COLO668 (cell line): ENCODE data around the gene RPLP1.
A peak's percentile ranks its signal among the peaks of the same experiment; 100 is the strongest.
"Not testable (repeated sequence)": the region's sequence is repeated elsewhere in the genome, so short reads cannot be mapped to it uniquely, and the experiment has no call there.

ENCODE experiments used
- DNase-seq: peaks from one replicate; lab custom pipeline; 2025; ENCODE audit not compliant: unreplicated experiment; lab: John Stamatoyannopoulos, UW

The RPLP1 gene

GRCh38 chr15:69436951-69437350 lies 15.7 kb upstream of the RPLP1 start:
- DNase-seq: no peak

DNA sequence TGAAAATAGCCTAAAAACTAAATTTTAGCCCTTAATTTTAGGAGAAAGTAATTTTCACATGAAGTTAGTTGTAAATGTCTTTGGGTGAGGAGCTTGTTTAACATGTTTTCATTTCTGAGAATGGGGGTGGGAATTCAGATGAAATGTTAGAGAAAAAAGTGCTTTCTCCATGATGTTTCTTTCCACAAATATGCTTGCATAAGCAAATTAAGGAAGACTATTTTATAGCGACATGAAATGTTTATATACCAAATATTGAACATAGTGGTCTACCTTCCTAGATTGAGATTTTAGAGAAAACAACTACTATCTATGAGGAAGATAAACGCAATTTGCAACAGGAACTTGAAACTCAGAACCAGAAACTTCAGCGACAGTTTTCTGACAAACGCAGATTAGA lies 13.0 kb upstream of the RPLP1 start:
- no peak for DNase-seq

DNA sequence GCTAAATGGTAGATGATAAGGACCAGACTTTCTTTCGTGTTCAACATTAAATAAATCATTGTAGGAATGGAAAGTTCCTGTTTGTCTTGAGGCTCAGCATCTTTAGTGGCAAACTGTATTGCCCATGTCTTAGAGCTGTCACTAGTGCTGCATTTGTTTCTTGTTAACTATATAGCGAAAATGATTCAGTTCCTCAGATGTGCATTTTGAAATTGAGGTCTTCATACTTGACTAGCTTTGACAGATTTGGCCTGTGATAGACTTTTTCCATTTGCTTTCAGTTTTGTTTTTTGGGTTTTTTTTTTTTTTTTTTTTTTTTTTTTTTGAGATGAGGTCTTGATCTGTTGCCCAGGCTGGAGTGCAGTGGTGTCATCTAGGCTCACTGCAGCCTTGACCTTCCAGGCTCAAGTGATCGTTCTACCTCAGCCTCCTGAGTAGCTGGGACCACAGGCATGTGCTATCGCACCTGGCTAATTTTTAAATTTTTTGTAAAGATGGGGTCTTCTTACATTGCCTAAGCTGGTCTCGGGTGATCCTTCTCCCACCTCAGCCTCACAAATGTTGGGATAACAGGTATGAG lies 9.5 kb upstream of the RPLP1 start:
- no peak for DNase-seq

DNA sequence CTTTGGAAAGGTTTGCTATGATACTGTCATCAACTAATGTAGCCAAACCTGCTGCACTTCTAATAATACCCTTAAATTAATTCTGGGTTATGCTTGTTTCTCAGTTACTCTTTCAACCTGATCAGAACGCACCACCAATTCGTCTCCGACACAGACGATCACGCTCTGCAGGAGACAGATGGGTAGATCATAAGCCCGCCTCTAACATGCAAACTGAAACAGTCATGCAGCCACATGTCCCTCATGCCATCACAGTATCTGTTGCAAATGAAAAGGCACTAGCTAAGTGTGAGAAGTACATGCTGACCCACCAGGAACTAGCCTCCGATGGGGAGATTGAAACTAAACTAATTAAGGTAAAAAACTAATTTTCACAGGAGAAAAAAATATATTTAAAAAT lies 7.9 kb upstream of the RPLP1 start:
- DNase-seq: no peak

GRCh38 chr15:69446953-69447352 lies 5.7 kb upstream of the RPLP1 start:
- DNase-seq: no peak

DNA sequence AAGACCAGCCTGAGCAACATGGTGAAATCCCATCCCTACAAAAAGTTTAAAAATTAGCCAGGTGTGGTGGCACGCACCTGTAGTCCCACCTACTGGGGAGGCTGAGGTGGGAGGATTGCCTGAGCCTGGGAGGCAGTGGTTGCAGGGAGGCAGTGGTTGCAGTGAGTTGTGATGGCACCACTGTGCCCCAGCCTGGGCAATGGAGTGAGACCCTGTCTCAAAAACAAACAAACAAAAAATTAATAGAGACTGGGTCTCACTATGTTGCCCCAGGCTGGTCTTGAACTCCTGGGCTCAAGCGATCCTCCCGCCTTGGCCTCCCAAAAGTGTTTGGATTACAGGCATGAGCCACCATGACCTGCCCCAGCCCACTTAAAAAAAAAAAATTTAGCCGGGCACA lies 2.4 kb upstream of the RPLP1 start:
- not testable (repeated sequence) for DNase-seq

DNA sequence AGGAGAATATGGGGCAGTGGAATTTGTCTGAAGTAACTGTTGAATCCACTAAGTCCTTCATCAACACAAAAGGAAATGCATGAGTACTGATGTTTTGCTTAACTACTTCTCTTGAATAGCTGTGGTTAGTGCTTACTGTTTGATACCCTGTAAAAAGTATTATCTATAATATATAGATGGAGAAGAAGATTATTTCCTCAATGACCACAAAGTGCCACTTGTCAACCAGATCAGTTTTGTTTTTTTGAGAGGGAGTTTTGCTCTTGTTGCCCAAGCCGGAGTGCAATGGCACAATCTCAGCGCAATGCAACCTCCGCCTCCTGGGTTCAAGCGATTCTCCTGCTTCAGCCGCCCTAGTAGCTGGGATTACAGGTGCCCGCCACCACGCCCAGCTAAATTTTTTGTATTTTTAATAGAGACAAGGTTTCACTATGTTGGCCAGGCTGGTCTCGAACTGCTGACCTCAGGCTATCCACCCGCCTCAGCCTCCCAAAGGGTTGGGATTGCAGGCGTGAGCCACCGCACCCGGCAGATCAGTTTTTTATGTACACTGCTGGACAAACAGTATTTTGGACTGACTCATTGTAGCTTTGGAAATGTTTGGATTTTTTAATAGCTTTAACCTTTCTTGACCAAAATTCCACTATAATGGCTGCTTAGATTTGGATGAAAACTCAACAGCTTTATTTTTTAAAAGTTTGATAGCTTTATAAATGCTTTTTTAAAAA lies 1.5 kb upstream of the RPLP1 start:
- DNase-seq: no peak

DNA sequence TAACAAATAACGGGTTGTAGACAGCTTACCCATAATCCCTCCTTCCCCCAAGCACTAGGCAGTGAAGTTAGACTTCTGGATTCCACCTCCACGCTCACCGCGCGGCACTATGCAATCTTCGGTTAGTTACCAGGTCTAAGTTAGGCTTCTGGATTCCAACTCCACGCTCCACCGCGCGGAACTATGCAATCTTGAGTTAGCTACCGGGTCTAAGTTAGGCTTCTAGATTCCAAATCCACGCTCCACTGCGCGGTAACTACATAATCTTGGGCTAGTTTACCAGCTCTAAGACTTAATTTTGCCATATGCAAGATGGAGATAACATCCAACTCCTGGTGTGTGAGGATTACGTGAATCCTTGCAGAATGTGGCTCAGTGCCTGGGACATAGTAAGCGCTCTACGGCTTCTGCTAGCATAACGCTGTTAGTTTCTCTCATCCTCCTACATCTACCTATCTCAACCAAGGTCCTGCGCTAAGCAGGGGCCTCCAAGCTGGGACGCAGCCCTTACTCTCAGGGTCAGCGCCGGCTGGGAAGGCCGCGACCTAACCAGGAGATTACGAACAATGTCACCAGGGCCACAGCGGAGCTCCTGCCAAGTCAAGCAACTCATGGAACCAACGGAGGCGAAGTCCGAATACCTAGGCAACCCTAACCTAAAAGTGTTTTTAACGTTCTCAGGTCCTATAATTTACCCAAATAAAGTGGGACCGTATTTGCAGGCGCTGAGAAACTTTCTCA lies 497 bp upstream of the RPLP1 start:
- peak; percentile 64 for DNase-seq

DNA sequence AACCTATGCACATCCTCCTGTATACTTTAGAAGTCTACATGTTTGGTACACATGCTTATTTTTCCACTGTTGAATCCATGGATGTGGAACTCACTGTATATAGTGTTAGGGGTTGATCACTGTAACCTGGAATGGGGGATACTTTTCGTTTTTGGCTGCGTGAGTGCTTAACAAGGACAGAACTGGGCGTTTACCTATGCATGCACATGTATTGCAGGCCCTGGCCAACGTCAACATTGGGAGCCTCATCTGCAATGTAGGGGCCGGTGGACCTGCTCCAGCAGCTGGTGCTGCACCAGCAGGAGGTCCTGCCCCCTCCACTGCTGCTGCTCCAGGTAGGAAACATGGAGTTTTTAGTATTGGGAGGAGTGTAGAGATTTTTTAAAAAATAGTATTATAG lies 2.3 kb downstream of the RPLP1 start:
- no peak for DNase-seq

DNA sequence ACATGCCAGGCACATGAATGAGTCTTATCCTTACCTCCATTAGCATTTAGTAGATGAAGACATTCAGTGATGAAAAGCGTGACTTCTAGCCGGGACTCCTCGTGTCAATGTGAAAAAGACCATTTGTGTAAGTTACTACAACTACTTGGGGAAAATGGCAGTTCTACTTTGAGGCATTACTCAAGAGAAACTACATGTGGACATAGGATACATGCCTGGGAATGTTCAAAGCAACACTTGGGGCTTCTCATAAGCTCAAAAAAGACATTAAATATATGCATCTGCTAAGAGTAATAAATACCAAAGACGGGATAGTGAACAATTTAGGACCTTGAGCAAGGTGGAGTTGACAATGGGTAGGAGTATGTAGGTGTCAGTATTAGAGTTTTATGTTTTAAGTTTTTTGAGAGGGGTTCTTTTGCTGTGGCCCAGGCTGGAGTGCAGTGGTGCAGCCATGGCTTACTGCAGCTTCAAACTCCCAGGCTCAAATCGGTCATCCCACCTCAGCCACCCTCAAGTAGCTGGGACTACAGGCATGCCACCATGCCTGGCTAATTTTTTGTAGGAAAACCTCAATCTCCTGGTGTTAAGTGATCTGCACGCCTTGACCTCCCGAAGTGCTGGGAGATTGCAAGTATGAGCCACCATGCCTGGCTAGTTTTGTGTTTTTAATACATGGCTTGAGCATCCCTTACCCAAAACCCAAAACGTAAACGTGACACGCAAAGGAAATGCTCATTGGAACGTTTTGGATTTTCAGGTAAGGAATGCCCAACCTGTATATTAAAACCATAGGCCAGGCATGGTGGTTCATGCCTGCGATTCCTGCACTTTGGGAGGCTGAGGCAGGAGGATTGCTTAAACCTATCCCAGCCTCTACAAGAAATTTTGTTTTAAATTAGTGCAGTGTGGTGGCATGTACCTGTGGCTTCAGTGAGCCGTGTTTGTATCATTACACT lies 3.9 kb downstream of the RPLP1 start:
- no peak for DNase-seq

- DNase-seq: no peak
Observed at GRCh38 chr15:69457304-69458280, 5.0 kb downstream of the RPLP1 start.

- no peak for DNase-seq
Observed at GRCh38 chr15:69459066-69459465, 6.4 kb downstream of the RPLP1 start.

DNA sequence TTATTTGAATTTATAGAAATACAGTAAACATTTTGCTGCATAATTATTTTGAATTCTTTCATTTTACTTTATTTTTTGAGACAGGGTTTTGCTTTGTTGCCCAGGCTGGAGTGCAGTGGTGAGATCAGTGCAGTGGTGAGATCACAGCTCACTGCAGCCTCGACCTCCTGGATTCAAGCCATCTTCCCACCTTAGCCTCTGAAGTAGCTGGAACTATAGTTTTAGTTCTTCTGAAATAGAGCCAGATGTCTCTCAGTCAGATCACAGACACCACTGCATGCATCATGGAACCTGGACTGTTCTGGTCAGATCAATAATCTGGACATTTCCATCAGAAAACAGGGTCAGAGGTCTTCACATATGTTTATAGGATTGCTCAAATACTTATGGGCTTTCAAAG lies 7.9 kb downstream of the RPLP1 start:
- no peak for DNase-seq

DNA sequence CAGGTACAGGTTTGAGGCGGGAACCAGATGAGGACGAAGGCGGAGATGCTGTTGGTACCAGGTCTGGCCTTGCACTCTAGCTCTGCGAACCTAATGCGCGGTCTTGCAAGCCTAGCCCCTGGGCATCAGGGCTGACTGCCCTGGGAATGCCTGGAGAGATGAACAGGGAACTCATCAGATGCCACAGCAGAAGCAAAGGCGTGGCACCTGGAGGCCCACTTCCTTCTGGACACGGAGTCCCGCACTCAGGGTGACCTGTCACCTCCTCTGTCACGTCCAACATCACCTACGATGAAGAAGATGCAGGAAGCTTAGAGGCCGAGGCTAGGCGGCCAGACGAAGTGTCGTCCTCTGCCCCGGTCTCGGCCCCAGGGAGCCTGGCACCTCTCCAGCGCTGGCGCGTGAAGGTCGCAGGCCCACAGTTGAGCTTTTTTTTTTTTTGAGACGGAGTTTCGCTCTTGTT lies 9.4 kb downstream of the RPLP1 start:
- peak; percentile 27 for DNase-seq

DNA sequence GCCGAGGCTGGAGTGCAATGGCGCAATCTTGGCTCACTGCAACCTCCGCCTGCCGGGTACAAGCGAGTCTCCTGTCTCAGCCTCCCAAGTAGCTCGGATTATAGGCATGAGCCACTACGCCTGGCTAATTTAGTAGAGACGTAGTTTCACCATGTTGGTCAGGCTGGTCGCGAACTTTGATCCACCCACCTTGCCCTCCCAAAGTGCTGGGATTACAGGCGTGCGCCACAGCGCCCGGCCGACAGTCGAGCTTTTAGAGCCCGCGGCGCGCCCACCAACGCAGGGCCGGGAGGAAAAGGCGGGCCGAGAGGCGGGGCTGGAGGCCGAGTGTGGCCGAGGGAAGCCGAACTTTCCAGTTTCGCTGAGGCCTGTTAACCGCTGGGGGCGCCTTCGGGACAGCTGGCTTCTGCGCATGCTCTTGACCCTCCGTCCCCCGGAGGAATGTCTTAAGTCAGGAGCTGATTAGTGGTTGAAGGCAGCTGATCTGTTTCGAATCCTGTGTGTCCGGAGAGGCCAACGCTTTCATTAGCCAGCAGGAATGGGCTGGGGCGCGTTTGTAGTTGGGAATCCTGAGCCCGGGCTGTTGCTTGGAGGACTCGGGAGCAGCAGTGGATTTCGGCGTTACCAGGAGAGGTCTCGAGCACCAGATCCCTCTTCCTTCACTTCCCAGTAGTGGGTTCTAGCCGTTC lies 10.0 kb downstream of the RPLP1 start:
- peak; percentile 94 for DNase-seq

- no peak for DNase-seq
Observed at GRCh38 chr15:69463182-69463756, 10.7 kb downstream of the RPLP1 start.

- no peak for DNase-seq
Observed at GRCh38 chr15:69465253-69465652, 12.6 kb downstream of the RPLP1 start.

DNA sequence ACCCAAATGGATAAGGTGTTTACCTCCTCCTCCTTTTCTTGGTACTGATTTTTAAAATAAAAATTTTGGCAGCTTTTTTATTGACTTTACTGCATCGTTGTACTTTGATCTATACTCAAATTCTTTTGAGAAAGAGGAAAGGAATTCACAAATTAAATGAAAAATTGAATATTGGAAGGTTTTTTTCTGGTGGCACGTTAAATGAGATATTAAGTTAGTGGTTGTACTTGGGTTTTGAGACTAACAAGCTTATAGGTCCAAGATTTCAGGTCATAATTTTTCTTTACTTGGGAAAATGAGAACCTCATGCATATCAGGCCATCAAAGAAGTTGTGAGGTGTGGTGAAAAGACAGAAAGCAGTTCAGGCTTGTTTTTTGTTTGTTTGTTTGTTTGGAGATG lies 14.1 kb downstream of the RPLP1 start:
- no peak for DNase-seq

GRCh38 chr15:69467636-69468035 lies 15.0 kb downstream of the RPLP1 start:
- peak; percentile 76 for DNase-seq
